Activated naive CD8-positive, alpha-beta T cell treated with anti-CD3 and anti-CD28 coated beads, Interleukin-2, amount 50 U/mL, for 24 hours (primary cell): ENCODE data around the gene TMEFF2.

Experiments used
- ATAC-seq: fragments of 150-1000 bp; cut with Tn5 transposase; one replicate; pipeline ENCODE4 v1.10.0; 2021
- DNase-seq: peaks from one replicate; pipeline ENCODE4 v3.0.0; 2021
- H3K27ac Mint-ChIP-seq: one replicate; pipeline ENCODE4 v1.8.0; 2021; ENCODE audit warnings: mild to moderate bottlenecking, mixed read lengths
- H3K27me3 Mint-ChIP-seq: one replicate; pipeline ENCODE4 v1.8.0; 2021; ENCODE audit warnings: mixed read lengths
- H3K36me3 Mint-ChIP-seq: one replicate; pipeline ENCODE4 v1.8.0; 2021; ENCODE audit warnings: low read depth, mixed read lengths
- H3K4me1 Mint-ChIP-seq: one replicate; pipeline ENCODE4 v1.8.0; 2021; ENCODE audit warnings: mixed read lengths
- H3K4me3 Mint-ChIP-seq: one replicate; pipeline ENCODE4 v1.8.0; 2021; ENCODE audit warnings: mild to moderate bottlenecking, moderate library complexity, mixed read lengths
- H3K9me3 Mint-ChIP-seq: one replicate; pipeline ENCODE4 v1.8.0; 2021; ENCODE audit warnings: mixed read lengths

The TMEFF2 gene

DNA sequence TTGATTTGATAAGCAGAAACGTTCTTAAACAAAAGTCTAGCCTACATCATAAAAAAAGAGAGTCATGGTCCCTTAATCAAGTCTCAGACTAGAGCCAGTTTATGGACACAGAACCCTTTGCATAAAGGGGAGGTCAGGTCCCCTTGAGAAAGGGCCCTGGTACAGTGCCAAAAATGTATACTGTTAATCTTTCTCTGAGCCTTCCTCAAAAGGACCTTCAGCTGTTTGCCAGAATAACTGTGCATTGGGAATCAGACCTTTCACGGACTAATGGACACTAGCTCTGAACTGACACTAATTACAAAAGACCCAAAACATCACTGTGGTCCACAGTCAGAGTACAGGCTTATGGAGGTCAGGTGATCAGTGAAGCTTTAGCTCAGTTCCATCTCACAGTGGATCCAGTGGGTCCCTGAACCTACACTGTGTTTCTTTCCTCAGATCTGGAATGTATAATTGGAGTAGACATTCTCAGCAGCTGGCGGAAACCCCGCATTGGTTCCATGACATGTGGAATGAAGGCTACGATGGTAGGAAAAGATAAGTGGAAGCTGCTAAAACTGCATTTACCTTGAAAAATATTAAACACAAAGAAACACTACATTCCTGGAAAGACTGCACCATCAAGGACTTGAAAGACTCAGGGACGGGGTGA, 151.4 kb downstream of the TMEFF2 start:
- DNase-seq (no peak), ATAC-seq (no peak)
- Mint-ChIP-seq H3K27ac (no peak overlapping the region), H3K27me3 (no peaks in the 10 kb centered on the region), H3K4me3 (no peak overlapping the region), H3K9me3 (no peaks in the 10 kb centered on the region), H3K36me3 (no peaks in the 10 kb centered on the region), H3K4me1 (no peaks in the 10 kb centered on the region)

DNA sequence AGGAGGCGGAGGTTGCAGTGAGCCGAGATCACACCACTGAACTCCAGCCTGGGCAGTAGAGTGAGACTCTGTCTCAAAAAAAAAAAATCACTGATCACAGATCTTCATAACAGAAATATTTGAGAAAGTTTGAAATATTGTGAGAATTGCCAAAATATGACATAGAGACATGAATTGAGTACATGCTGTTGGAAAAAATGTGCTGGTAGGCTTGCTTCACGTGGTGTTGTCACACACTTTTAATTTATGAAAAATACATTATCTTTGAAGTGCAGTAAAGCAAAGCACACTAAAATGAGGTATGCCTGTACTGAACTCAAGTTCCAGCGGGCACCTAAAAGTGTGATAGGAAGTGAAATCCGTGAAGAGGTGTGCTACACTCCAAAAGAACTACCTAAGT, 152.6 kb downstream of the TMEFF2 start:
- H3K36me3 Mint-ChIP-seq = no peaks in the 10 kb centered on the region
- DNase-seq = no peak
- H3K27me3 Mint-ChIP-seq = no peaks in the 10 kb centered on the region
- H3K4me3 Mint-ChIP-seq = no peak overlapping the region
- H3K9me3 Mint-ChIP-seq = no peaks in the 10 kb centered on the region
- no peak overlapping the region for H3K27ac Mint-ChIP-seq
- ATAC-seq = no peak
- no peaks in the 10 kb centered on the region for H3K4me1 Mint-ChIP-seq

DNA sequence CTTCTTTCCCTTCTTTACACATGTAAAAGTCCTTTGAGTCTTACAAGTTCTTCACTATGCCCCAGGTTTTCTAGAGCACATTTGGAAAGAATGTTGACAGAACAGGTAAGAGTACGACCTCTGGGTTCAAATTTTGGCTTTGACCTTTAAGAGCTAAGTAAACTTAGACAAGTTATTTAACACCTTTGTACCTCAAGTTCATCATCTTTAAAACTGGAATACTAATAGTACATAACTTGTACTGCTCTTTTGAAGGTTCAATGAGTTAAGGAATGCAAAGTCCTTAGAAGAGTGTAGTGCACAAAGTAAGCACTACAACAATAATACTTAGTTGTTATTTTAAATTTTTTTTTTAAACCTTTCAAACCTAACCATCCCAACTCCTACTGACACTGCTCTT, 156.6 kb downstream of the TMEFF2 start:
- no peak overlapping the region for H3K4me3 Mint-ChIP-seq
- no peaks in the 10 kb centered on the region for H3K27me3 Mint-ChIP-seq
- ATAC-seq (no peak), DNase-seq (no peak)
- no peaks in the 10 kb centered on the region for H3K9me3 Mint-ChIP-seq
- H3K4me1 Mint-ChIP-seq = no peaks in the 10 kb centered on the region
- no peaks in the 10 kb centered on the region for H3K36me3 Mint-ChIP-seq
- no peak overlapping the region for H3K27ac Mint-ChIP-seq

DNA sequence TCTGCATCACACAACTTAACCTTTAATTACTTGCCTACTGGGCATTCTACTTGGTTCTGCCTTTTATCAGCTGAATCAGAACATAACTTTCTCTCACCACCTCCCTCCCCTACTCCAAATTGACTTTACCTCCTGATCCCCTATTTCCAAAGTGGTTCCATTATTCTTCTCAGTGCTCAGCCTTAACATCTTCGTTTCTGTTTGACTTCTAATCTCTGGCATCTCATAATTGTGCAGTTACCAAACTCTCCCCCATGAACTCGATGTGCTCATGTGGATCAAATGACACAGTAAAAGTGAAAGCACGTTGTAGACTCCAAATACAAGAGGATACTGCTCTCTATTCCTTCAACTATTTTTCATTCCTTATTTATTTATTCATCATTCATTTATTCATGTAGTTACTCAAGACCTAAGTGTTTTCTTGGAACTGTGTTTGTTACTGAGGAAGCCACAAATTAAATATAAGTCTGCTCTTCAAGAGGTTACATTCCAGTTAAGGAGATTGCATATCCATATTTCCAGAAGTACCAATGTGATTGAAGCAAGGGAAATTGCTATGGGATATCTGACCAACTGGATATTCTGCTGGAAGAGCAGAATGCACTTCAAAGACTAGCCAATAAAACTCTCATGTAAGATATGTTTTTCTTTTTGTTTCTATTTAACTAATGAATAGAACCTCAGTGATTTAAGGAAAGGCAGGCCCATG, 158.8 kb downstream of the TMEFF2 start:
- Mint-ChIP-seq H3K27ac (no peak overlapping the region), H3K4me3 (no peak overlapping the region), H3K9me3 (no peaks in the 10 kb centered on the region), H3K36me3 (no peaks in the 10 kb centered on the region), H3K4me1 (no peaks in the 10 kb centered on the region), H3K27me3 (no peaks in the 10 kb centered on the region)
- ATAC-seq (no peak), DNase-seq (no peak)

DNA sequence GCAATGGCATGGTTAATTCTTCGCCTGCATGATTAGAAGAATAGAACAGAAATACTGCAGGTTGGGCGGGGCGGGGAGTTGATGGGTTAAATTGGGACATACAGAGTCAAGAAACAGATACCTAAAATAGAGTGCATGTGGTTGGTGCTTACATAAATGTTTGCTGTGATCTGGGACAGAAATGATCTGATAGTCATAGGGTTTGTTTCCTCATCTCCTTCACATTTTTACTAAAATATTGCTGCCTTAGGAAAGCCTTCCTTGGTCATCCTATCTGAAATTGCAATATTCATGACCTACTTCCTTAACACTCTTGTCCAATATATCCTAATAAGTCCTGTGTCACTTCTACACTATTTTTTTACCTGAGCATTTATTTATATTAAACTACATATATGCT, 163.9 kb downstream of the TMEFF2 start:
- Mint-ChIP-seq H3K4me3 (no peak overlapping the region), H3K9me3 (peaks cover 6% of the 10 kb centered on the region), H3K27ac (no peak overlapping the region), H3K4me1 (no peaks in the 10 kb centered on the region), H3K36me3 (no peaks in the 10 kb centered on the region), H3K27me3 (peaks cover 4% of the 10 kb centered on the region)
- ATAC-seq (no peak), DNase-seq (no peak)

DNA sequence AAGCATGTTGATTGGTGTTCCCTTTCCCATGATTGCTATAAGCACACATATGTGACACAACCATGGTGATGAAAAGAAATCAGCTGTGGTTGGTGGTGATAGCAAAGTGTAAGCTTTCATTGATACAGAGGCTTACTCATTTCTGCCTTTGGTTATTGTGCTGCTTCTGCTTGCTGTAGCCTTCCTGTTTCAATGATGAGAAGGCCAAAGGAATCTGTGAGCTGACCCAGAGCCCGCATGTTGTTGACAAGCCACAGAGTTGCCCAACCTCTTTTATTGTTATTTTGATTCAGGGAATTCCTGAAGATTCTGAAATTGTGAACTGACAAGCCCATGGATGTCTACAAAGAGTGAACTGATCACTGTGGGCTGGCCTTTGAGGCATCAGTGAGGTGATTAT, 164.4 kb downstream of the TMEFF2 start:
- no peak for DNase-seq
- no peak overlapping the region for H3K27ac Mint-ChIP-seq
- no peak for ATAC-seq
- H3K4me3 Mint-ChIP-seq = no peak overlapping the region
- peaks cover 4% of the 10 kb centered on the region for H3K27me3 Mint-ChIP-seq
- H3K4me1 Mint-ChIP-seq = no peaks in the 10 kb centered on the region
- H3K9me3 Mint-ChIP-seq = peaks cover 6% of the 10 kb centered on the region
- H3K36me3 Mint-ChIP-seq = no peaks in the 10 kb centered on the region

DNA sequence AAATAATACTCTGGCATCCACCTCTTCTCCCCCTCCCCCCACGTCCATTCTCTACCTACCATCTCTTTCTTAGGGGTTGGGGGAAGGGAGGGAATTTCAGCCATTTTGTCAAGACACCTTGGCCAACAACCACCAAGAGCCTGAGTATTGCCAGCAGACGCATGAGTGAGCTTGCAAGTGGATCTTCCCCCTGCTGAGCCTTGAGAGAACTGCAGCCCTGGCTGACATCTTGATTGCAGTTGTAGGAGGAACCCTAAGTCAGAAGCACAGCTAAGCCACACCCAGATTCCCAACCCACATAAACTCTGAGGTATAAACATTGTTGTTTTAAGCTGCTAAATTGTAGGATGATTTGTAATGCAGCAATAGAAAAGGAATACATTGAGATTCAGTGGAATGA, 165.6 kb downstream of the TMEFF2 start:
- Mint-ChIP-seq H3K27ac (no peak overlapping the region), H3K27me3 (peaks cover 4% of the 10 kb centered on the region), H3K9me3 (peaks cover 6% of the 10 kb centered on the region), H3K36me3 (no peaks in the 10 kb centered on the region), H3K4me1 (no peaks in the 10 kb centered on the region), H3K4me3 (no peak overlapping the region)
- no peak for ATAC-seq
- peak; percentile 6 for DNase-seq

DNA sequence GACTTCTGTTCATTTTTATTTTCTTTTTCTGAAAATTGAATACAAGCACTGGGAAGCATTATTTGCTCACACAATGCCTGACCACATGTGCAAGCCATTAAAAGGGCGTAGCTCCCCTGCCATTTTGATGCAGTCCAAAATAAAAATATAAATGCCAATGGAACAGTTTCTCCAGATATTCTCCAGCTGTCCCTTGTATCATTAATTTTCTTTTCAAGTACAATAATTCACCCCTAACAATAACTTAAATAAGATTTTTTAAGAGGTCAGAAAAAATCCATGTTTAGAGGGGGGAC, 168.0 kb downstream of the TMEFF2 start:
- no peak overlapping the region for H3K27ac Mint-ChIP-seq
- DNase-seq (no peak), ATAC-seq (no peak)
- peaks cover 6% of the 10 kb centered on the region for H3K9me3 Mint-ChIP-seq
- no peaks in the 10 kb centered on the region for H3K36me3 Mint-ChIP-seq
- peaks cover 4% of the 10 kb centered on the region for H3K27me3 Mint-ChIP-seq
- H3K4me3 Mint-ChIP-seq = no peak overlapping the region
- H3K4me1 Mint-ChIP-seq = no peaks in the 10 kb centered on the region

DNA sequence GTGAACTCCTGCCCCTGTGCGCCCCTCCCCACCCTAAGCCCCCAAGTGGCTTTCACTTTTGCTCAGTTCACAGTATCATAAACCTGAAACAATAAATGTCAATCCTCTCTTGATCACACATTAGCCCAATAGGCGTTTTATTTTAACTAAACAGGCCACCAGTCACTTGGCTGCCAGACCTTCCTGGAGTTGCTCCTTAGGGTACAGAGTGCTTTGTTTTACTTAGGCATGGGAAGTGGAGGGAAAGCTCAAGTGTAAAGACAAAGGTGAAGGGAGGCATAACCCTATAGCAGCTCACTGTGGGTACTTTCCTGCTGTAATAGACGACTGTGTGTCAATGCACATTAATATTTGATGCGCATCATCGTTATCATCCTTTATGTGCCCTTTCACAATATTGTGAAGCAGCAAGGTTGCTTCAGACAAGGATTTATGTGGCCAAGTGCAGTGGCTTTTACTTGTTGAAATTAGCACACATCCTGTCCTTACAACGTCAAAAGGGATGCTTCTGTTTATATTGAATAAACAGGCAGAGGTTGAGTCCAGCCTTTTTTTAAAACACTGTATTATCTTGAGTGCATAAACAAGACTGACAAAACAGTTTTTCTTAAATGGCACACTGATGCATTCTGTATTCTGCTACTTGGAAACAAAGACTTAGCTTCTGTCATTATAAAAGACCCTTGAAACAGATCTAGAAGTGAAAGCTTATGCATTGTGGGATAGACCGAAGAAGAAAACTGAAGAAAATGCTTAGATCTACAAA, 168.5 kb downstream of the TMEFF2 start:
- Mint-ChIP-seq H3K4me3 (no peak overlapping the region), H3K27ac (no peak overlapping the region), H3K36me3 (no peaks in the 10 kb centered on the region), H3K27me3 (peaks cover 4% of the 10 kb centered on the region), H3K4me1 (no peaks in the 10 kb centered on the region), H3K9me3 (peaks cover 6% of the 10 kb centered on the region)
- DNase-seq = no peak
- no peak for ATAC-seq

DNA sequence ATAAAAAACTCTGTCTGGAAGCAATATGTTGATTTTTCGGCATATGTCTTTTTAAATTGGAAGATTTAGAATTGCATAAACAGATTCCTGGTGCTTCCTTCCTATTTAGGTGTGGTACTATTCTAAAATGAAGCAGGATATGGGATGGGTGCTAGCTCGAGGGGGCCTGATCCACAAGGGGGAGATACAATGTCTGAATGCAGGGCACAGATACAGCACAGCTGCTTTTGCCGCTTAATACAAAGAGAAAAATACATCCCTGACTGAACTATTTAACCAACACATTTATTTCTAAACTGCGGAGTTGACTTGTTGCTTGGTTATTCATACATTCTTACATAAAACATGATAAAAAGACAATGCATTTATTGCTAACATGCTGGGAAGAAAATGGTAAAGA, 169.1 kb downstream of the TMEFF2 start:
- no peak for ATAC-seq
- no peaks in the 10 kb centered on the region for H3K4me1 Mint-ChIP-seq
- H3K4me3 Mint-ChIP-seq = no peak overlapping the region
- H3K9me3 Mint-ChIP-seq = peaks cover 6% of the 10 kb centered on the region
- H3K27ac Mint-ChIP-seq = no peak overlapping the region
- H3K27me3 Mint-ChIP-seq = peaks cover 4% of the 10 kb centered on the region
- no peak for DNase-seq
- H3K36me3 Mint-ChIP-seq = no peaks in the 10 kb centered on the region

DNA sequence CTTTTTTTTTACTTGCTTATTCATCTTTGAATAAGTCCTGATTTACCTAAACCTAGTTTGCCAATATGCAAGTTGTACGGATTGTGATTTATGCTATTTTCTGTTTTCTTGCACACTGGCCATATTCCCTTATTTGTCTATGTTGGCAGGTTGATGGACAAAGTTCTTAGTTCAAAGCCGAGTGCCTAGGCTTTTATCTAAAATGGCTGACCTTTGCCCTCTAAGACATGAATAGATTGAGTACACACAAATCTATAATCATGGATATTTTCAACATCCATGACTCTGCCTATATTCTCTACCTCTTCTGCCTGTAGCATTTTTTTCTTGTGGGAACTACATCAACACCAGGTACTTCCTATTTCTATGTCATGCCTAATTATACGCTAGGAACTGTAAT, 171.7 kb downstream of the TMEFF2 start:
- H3K4me3 Mint-ChIP-seq = no peak overlapping the region
- H3K36me3 Mint-ChIP-seq = no peaks in the 10 kb centered on the region
- H3K9me3 Mint-ChIP-seq = peaks cover 1% of the 10 kb centered on the region

DNA sequence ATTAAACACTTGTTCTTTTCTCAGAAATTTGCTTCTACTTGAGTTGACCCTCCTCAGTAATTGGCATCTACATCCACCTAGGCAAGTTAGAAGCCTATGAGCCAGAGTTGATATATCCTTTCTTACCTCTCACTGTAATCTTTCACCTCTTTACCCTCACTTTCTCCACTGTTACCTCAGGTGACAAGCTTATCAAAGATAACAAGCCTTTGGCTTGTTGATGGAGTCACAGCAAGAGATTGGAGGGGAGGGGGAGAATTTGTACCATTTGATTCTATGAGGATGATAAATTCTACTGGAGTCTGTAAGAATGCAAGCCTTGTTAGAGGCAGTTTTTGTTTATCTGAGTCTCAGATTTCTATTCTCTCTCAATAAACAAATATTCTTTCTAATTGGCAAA, 176.9 kb downstream of the TMEFF2 start:
- H3K4me1 Mint-ChIP-seq = no peaks in the 10 kb centered on the region
- no peaks in the 10 kb centered on the region for H3K36me3 Mint-ChIP-seq
- DNase-seq (no peak), ATAC-seq (no peak)
- H3K4me3 Mint-ChIP-seq = no peak overlapping the region
- H3K27ac Mint-ChIP-seq = no peak overlapping the region
- peaks cover 1% of the 10 kb centered on the region for H3K27me3 Mint-ChIP-seq
- H3K9me3 Mint-ChIP-seq = no peaks in the 10 kb centered on the region

More for the DNA sequence above, 171.7 kb downstream of the TMEFF2 start:
- peaks cover 1% of the 10 kb centered on the region for H3K27me3 Mint-ChIP-seq
- DNase-seq (no peak), ATAC-seq (no peak)
- no peaks in the 10 kb centered on the region for H3K4me1 Mint-ChIP-seq
- H3K27ac Mint-ChIP-seq = no peak overlapping the region

DNA sequence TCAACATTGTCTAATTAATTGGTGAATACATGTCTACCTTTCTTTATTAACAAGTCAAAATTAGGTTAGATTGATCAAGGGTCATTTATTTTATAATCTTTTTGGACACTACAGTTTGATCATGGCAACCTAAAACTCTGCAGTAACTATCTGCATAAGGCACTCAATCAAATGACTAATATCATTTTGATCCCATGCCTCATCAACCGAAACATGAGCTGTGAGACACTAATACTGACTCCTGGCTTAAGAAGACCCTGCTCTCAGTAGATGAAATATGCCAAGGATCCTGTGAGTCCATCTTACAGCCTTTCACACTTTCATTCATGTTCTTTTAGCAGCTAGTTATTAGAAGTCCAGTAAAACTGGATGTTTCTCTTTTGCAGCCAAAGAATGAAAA, 178.5 kb downstream of the TMEFF2 start:
- Mint-ChIP-seq H3K4me1 (no peaks in the 10 kb centered on the region), H3K4me3 (no peak overlapping the region), H3K27ac (no peak overlapping the region), H3K36me3 (no peaks in the 10 kb centered on the region), H3K27me3 (peaks cover 1% of the 10 kb centered on the region), H3K9me3 (no peaks in the 10 kb centered on the region)
- ATAC-seq = no peak
- no peak for DNase-seq

DNA sequence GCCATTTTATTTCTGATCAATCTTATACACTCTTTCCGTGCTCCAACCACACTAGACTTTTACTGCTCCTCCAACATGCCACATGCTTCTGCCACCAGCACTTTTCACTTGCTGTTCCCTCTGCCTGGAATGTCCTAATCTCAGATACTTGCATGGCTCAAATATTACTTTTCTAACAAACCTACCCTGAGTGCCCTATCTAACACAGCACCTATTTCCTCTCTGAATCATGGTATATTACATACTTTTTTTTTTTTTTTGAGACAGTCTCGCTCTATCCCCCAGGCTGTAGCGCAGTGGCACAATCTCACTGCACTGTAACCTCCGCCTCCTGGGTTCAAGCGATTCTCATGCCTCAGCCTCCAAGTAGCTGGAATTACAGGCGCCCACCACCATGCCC, 181.5 kb downstream of the TMEFF2 start:
- ATAC-seq (no peak), DNase-seq (no peak)
- Mint-ChIP-seq H3K9me3 (no peaks in the 10 kb centered on the region), H3K4me3 (no peak overlapping the region), H3K27ac (no peak overlapping the region), H3K27me3 (no peaks in the 10 kb centered on the region), H3K36me3 (no peaks in the 10 kb centered on the region), H3K4me1 (no peaks in the 10 kb centered on the region)

DNA sequence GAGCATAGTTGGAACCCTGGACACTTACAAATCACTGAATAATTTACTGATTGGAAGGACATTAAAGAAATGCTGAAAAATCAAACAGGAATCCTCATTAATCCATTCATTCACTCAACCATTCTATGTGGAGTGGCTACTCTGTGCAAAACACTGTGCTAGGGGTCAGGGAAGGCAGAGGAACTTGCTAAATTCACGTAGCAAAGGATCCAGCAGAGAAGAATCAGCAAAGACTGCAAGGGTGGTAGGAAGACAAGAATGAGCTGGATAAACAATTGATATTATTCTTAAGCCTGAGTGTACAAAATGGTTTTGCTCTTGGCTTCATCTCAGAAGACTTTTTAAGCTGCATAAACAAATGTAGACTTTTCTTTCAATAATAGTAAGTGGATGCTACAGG, 183.5 kb downstream of the TMEFF2 start:
- no peaks in the 10 kb centered on the region for H3K27me3 Mint-ChIP-seq
- ATAC-seq = no peak
- no peaks in the 10 kb centered on the region for H3K9me3 Mint-ChIP-seq
- DNase-seq = no peak
- H3K27ac Mint-ChIP-seq = no peak overlapping the region
- H3K36me3 Mint-ChIP-seq = no peaks in the 10 kb centered on the region
- H3K4me1 Mint-ChIP-seq = no peaks in the 10 kb centered on the region
- no peak overlapping the region for H3K4me3 Mint-ChIP-seq
